A172 (cell line): ENCODE measurements around the gene MAFB. TPM values are rescaled to one million over a fixed set of nuclear protein-coding genes. Genes with fewer than 3 reads are reported as not detected.

Experiments used
- DNase-seq: peaks from one replicate; pipeline ENCODE4 v3.0.0-alpha.2; 2015; ENCODE audit warnings: low spot score
- total RNA-seq: library from RNA; depleted of rRNA; stranded (reverse); fragments of >200 nt; shearing (Covaris generic); gene quantifications from 2 replicates; pipeline ENCODE4 v1.2.3, GENCODE V29; 2014

Gene MAFB
- total RNA-seq, 1 experiment from 2014 or later: 0.62 TPM

GRCh38 chr20:40659567-40659966 lies 29.5 kb downstream of the MAFB start:
- no peak for DNase-seq

- no peak for DNase-seq
Observed at GRCh38 chr20:40658509-40658908, 30.5 kb downstream of the MAFB start.

- no peak for DNase-seq
Observed at GRCh38 chr20:40657526-40657925, 31.5 kb downstream of the MAFB start.

GRCh38 chr20:40655451-40655850 lies 33.6 kb downstream of the MAFB start:
- DNase-seq: no peak

- no peak for DNase-seq
Observed at GRCh38 chr20:40654876-40655275, 34.2 kb downstream of the MAFB start.

- no peak for DNase-seq
Observed at GRCh38 chr20:40652441-40652987, 36.5 kb downstream of the MAFB start.

GRCh38 chr20:40651151-40651550 lies 37.9 kb downstream of the MAFB start:
- DNase-seq: no peak

- DNase-seq: no peak
Observed at GRCh38 chr20:40650707-40651106, 38.3 kb downstream of the MAFB start.

- no peak for DNase-seq
Observed at GRCh38 chr20:40648210-40649072, 40.6 kb downstream of the MAFB start.

GRCh38 chr20:40646813-40647212 lies 42.2 kb downstream of the MAFB start:
- DNase-seq: no peak

- DNase-seq: no peak
Observed at GRCh38 chr20:40646361-40646760, 42.7 kb downstream of the MAFB start.

GRCh38 chr20:40644863-40645262 lies 44.2 kb downstream of the MAFB start:
- DNase-seq: no peak

GRCh38 chr20:40643891-40644290 lies 45.1 kb downstream of the MAFB start:
- DNase-seq: no peak

- no peak for DNase-seq
Observed at GRCh38 chr20:40641809-40642208, 47.2 kb downstream of the MAFB start.

GRCh38 chr20:40641202-40641601 lies 47.8 kb downstream of the MAFB start:
- DNase-seq: no peak

- no peak for DNase-seq
Observed at GRCh38 chr20:40640667-40641066, 48.4 kb downstream of the MAFB start.

- no peak for DNase-seq
Observed at GRCh38 chr20:40639676-40640355, 49.2 kb downstream of the MAFB start.

GRCh38 chr20:40639132-40639531 lies 49.9 kb downstream of the MAFB start:
- no peak for DNase-seq

GRCh38 chr20:40638414-40638813 lies 50.6 kb downstream of the MAFB start:
- DNase-seq: no peak

- no peak for DNase-seq
Observed at GRCh38 chr20:40637176-40637575, 51.9 kb downstream of the MAFB start.

- DNase-seq: no peak
Observed at GRCh38 chr20:40636486-40636885, 52.5 kb downstream of the MAFB start.

- no peak for DNase-seq
Observed at GRCh38 chr20:40635971-40636370, 53.1 kb downstream of the MAFB start.
